GM19468 (cell line): ENCODE measurements around the gene FOXI2.

ENCODE experiments used
- ATAC-seq: cut with Tn5 transposase; IDR thresholded peaks from one replicate; pipeline ENCODE4 v1.9.1; 2021; ENCODE audit warnings: mild to moderate bottlenecking, moderate library complexity, moderate number of reproducible peaks; ENCODE audit not compliant: unreplicated experiment; ENCODE audit errors: extremely low read depth

FOXI2 gene

DNA sequence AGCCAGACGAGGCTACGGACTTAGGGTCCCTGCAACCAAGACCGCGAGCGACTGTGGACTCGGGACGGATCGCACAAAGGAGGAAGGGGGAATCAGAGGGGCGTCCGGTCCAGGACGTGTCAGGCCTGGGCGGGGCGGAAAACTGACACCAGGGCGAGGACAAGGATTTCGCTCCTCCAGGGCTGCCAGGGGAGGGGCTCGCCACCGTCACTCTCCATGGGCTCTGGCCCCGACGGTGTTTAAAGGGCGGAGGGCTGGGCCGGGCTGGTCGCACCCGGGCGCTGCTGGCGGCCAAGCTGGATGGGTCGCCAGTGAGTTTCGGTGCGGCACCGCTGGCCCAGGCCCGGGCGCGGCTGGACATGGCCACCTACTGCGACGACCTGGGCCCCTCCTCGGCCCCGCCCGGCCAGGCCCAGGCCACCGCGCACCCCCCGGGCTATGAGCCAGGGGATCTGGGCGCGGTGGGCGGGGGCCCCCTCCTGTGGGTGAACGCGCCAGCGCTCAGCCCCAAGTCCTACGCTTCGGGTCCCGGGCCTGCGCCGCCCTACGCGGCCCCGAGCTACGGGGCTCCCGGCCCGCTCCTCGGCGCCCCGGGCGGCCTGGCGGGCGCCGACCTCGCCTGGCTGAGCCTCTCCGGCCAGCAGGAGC is at the start of gene FOXI2:
Gene FOXI2 (plus strand): TSS at position 271 of the 648 bp plus-strand sequence. CDS start 89 bp downstream, at position 360.
- ATAC-seq, result no peak

GRCh38 chr10:127687548-127687947 is 49.4 kb upstream of the FOXI2 start:
- no peak for ATAC-seq

- no peak for ATAC-seq
Observed at GRCh38 chr10:127690176-127690835, 46.7 kb upstream of the FOXI2 start.

DNA sequence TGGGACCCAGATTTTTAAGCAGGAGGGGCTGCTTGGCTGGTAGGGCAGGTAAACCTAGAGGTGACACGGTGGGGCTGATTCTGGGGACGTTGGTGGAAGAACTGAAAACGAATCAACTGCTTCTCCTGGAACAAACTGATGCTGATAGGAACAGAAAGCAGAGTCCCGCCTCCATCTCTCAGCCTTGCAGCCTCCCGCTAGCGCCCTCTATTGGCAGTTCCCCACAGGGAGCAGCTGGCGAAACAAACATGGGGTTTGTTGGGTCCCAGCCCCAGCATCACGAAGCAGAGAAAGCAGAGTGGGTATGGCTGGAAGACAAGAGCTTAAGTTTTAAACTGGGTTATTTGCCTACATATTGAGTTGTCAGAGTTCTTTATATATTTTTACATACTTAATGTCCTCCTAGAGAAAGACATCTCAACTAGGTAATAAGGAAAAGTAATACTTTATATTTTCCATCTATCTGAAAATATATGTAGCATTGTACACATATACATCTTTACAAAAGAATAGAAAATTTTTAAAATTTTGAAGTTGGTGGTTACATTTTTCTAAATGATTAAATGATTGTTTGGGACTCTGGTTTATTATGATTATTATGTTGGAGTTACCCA is 42.3 kb upstream of the FOXI2 start:
- no peak for ATAC-seq

GRCh38 chr10:127695431-127695830 is 41.6 kb upstream of the FOXI2 start:
- no peak for ATAC-seq

DNA sequence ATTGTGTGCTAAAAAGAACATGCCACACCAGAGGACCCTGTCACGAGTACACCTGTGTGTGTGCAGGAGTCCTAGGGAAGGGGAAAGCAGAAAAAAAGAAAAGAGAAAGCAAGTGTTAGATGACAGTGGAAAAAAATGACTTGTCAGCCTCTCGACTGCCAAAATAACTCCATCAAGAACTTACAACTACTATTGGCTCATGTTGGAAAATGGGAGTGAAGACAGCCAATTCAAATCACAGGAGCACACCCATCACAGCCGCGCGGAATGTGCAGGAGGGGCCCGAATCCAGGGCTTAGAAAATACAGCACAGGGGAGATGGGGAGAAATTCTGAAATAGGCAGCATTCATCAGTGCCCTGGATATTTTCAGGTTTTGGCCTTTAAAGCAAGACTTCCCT is 38.1 kb upstream of the FOXI2 start:
- ATAC-seq, result no peak

DNA sequence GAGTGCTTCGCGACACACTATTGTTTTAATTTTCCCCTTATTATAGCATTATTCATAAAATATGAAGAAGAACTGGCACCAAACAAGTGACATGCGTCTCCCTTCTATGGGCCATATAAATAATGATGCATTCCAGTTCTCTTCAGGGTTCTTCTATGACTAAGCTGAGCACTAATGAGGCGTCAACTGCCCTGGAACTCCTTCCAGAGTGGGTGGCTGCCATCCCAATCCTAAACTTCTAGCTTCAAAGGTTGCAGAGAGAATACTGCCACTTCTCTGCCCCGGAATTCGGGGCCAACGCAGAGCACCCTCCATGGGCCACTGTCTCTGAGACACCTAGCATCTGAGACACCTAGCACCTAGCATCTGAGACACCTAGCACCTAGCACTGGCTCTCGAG is 37.7 kb upstream of the FOXI2 start:
- no peak for ATAC-seq

DNA sequence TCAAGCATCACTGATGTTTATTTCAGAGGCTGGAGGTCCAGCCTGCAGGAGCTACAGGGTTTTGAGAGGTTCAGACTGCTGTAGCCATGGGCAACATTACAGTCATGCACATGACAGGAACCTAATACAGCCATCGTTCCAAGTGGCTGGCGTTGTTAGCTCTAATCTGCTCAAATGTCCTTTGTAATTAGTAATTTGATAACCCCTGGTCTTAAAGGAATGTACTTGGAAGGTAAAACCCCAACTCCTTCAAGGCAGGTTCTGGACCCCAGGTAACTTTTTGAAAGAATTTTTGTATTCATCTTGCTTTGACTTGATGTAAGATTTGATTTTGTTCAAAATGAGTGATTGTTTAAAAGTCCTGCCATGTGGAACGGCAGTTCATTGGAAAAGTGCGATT is 34.7 kb upstream of the FOXI2 start:
- no peak for ATAC-seq

DNA sequence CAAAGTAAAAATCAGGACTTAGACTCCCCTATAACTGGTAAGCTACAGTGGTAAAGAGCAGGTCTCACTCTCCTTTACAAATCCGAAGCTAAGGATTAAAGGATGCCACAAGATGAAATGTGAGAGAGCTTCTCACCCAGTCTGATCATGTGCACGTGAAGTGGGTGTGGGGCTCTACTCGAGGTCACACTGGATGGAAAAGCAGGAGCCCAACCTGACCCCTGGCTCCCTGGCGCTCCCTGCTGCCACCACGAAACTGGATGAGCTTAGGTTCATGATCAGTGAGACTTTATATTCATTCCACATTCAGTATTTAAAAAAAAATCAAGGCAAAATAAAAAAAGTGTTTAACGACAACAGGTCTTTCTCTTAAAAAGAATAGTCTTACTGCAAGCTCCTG is 21.7 kb upstream of the FOXI2 start:
- no peak for ATAC-seq

- ATAC-seq, result no peak
Observed at GRCh38 chr10:127715782-127716378, 21.1 kb upstream of the FOXI2 start.

- ATAC-seq, result no peak
Observed at GRCh38 chr10:127720142-127720541, 16.8 kb upstream of the FOXI2 start.

DNA sequence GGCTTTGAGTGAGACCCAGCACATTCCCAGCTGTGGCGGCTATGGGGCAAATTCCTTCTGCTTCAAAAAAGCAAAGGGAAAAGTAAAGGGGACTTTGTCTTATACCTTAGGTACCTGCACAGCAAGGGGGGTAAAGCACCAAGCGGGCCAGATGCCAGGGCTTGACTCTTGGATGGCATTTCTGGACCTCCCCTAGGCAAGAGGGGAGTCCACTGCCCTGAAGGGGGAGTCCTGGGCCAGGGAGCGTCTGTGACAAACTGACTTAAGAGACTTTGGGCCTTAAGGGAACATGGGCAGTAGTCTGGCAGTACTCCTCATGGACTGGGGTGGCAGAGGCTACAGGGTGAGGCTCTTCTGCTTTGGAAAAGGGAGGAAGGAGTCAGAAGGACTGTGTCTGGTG is 16.1 kb upstream of the FOXI2 start:
- ATAC-seq, result no peak

DNA sequence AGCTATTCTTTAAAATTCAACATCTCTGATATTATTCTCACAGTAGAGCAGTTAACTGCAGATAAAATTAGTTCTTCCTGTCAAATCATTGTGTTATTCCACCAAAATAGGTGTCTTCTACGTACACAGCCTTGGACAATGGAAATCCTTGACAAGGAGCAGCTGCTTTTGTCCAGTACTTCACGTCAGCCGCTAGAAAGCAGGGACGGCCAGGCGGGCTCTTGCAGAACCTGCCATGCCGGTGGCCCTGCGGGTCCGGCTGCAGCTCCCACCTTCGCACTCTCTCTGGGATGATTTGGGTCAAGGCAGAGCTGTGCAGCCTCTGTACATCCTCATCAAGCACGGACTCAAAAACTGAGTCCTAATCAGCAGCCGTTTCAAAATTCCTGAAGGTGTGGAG is 2.2 kb upstream of the FOXI2 start:
- ATAC-seq, result no peak

- no peak for ATAC-seq
Observed at GRCh38 chr10:127735156-127735555, 1.8 kb upstream of the FOXI2 start.

- ATAC-seq, result no peak
Observed at GRCh38 chr10:127735723-127736221, 1.2 kb upstream of the FOXI2 start.

- ATAC-seq, result no peak
Observed at GRCh38 chr10:127736222-127736914, 617 bp upstream of the FOXI2 start.

DNA sequence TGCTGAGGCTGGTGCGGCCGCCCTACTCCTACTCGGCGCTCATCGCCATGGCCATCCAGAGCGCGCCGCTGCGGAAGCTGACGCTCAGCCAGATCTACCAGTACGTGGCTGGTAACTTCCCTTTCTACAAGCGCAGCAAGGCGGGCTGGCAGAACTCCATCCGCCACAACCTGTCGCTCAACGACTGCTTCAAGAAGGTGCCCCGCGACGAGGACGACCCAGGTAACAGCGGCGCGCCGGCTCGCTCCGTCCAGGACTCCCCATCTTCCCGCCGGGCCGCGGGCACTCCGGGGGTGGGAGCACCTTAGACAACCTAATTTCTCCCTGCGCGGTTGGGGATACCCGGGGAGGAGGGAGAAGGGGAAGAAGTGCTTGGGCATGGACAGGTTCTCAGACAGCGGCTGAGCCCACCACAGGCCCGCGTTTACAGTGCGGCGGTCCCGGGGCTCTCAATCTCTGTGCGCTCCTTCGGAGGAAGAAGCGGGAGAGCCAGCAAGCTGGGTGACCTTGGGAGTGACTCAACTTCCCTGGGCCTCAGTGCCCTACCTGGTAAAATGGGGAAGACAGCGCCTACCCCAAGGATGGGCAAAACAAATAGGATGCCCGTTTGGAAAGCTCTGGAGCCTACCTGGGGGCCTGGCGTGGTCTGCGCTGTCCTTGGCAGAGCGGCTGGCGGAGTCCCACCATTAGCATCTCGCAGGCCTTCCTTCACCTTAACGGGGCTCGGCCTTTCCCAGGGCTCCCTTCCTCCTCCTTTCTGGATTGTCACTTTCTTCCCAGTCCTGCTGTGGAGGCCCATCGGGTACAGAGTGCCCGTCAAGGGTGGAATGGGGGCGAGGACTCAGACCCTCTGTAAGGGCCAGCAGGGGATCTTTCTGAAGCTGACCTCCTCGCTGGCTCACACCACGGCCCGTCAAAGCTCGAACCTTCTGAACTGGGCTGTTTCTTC is 852 bp downstream of the FOXI2 start:
- no peak for ATAC-seq

GRCh38 chr10:127738512-127739424 is 1.8 kb downstream of the FOXI2 start:
- no peak for ATAC-seq
